A549 (cell line): ENCODE measurements around the gene ABCB1. TPM values are rescaled to one million over a fixed set of nuclear protein-coding genes. Genes with fewer than 3 reads are reported as not detected.
"Not testable (repeated sequence)": the region's sequence is repeated elsewhere in the genome, so short reads cannot be mapped to it uniquely, and the experiment has no call there.

Experiments used
- ATAC-seq, 2 experiments: fragments of 200-7000 bp in 1 of 2; fragments of >200 bp in 1 of 2; cut with Nextera tagmentation in 1 of 2; cut with Tn5 transposase in 1 of 2; 3 replicates each; pipeline versions ENCODE4 v1.8.0 to v1.9.1; 2018 to 2020; ENCODE audit warnings: mild to moderate bottlenecking in 1 of 2, moderate library complexity in 1 of 2
- CTCF ChIA-PET: fragments of 300-600 bp; sonication (Branson Sonifier 250); formaldehyde crosslinking; extraction: SDS; loops from one replicate; lab custom pipeline; 2021; ENCODE audit warnings: antibody characterized with exemption, inconsistent platforms; lab: Yijun Ruan, JAX
- POLR2A ChIA-PET: fragments of 350-600 bp; formaldehyde crosslinking; extraction: SDS; loops from one replicate; lab custom pipeline; 2021; ENCODE audit warnings: antibody characterized with exemption, inconsistent platforms; lab: Yijun Ruan, JAX
- DNase-seq, 2 experiments: peaks; one replicate each; pipeline versions ENCODE4 v3.0.0 to v3.0.0-alpha.2; 2011 to 2016; ENCODE audit warnings: low read depth in 1 of 2, low spot score in 1 of 2
- FAIRE-seq: peaks from 2 replicates; lab custom pipeline; 2011; peaks lifted over from hg19 to GRCh38; lab: Jason Lieb, UNC
- H3K27ac ChIP-seq, 2 experiments: fragments of >200 bp; sonication (Bioruptor Twin); formaldehyde crosslinking; 3 replicates each; pipeline ENCODE4 v1.5.1; 2016 to 2017
- H3K4me1 ChIP-seq: fragments of >200 bp; sonication (Bioruptor Twin); formaldehyde crosslinking; 3 replicates; pipeline ENCODE4 v1.6.1; 2016
- H3K4me2 ChIP-seq: fragments of >200 bp; sonication (Bioruptor Twin); formaldehyde crosslinking; 3 replicates; pipeline ENCODE4 v1.6.1; 2016
- H3K4me3 ChIP-seq: fragments of >200 bp; sonication (Bioruptor Twin); formaldehyde crosslinking; 3 replicates; pipeline ENCODE4 v1.5.1; 2016
- H3K9me3 ChIP-seq: fragments of >200 bp; sonication (Bioruptor Twin); formaldehyde crosslinking; 3 replicates; pipeline ENCODE4 v1.6.1; 2016
- CEBPB ChIP-seq, 2 experiments: fragments of >200 bp in 1 of 2; sonication (Bioruptor Twin) in 1 of 2; formaldehyde crosslinking in 1 of 2; IDR thresholded peaks; 2 replicates each; pipeline ENCODE4 v1.6.1; 2012 to 2016
- CHD2 ChIP-seq: fragments of 150-350 bp; IDR thresholded peaks from 2 replicates; pipeline ENCODE4 v1.6.1; 2014; ENCODE audit warnings: low read length; ENCODE audit not compliant: partially characterized antibody
- EP300 ChIP-seq, 2 experiments: fragments of >200 bp; sonication (Bioruptor Twin); formaldehyde crosslinking; IDR thresholded peaks; 2 replicates in 1 of 2; 3 replicates in 1 of 2; pipeline ENCODE4 v1.6.1; 2016 to 2017
- FOSL2 ChIP-seq, 2 experiments: fragments of 450-650 bp in 1 of 2; fragments of >200 bp in 1 of 2; sonication (Bioruptor Twin) in 1 of 2; formaldehyde crosslinking; IDR thresholded peaks; 2 replicates each; pipeline versions ENCODE4 v1.5.0 to v1.6.1; 2016 to 2020; ENCODE audit warnings: mild to moderate bottlenecking in 1 of 2, moderate library complexity in 1 of 2
- FOXS1 ChIP-seq: fragments of 250-450 bp; sonication (Bioruptor Pico); IDR thresholded peaks from 2 replicates; pipeline ENCODE4 v1.5.0; 2020; ENCODE audit warnings: mild to moderate bottlenecking, moderate library complexity
- GATA3 ChIP-seq: IDR thresholded peaks from 2 replicates; pipeline ENCODE4 v1.6.1; 2012; ENCODE audit warnings: borderline replicate concordance
- HEYL ChIP-seq: fragments of 250-450 bp; sonication (Bioruptor Pico); IDR thresholded peaks from 2 replicates; pipeline ENCODE4 v1.8.0; 2021; ENCODE audit warnings: mild to moderate bottlenecking, moderate library complexity
- HOXB5 ChIP-seq: fragments of 250-450 bp; sonication (Bioruptor Pico); IDR thresholded peaks from 2 replicates; pipeline ENCODE4 v1.5.0; 2020; ENCODE audit warnings: mild to moderate bottlenecking, moderate library complexity
- JUNB ChIP-seq: fragments of >200 bp; sonication (Bioruptor Twin); formaldehyde crosslinking; IDR thresholded peaks from 2 replicates; pipeline ENCODE4 v1.6.1; 2016
- KDM1A ChIP-seq: fragments of 200-600 bp; sonication (generic); IDR thresholded peaks from 2 replicates; pipeline ENCODE4 v1.6.1; 2016; ENCODE audit warnings: low read depth, mild to moderate bottlenecking
- KDM5A ChIP-seq: fragments of 200-600 bp; sonication (generic); IDR thresholded peaks from 2 replicates; pipeline ENCODE4 v1.6.1; 2016; ENCODE audit warnings: antibody characterized with exemption, mild to moderate bottlenecking
- MAFK ChIP-seq: fragments of 450-650 bp; IDR thresholded peaks from 2 replicates; pipeline ENCODE4 v1.6.1; 2014; ENCODE audit not compliant: partially characterized antibody
- MAZ ChIP-seq: fragments of 150-350 bp; IDR thresholded peaks from 2 replicates; pipeline ENCODE4 v1.6.1; 2014; ENCODE audit warnings: antibody characterized with exemption, low read depth, low read length, borderline replicate concordance
- MYC ChIP-seq: IDR thresholded peaks from 2 replicates; pipeline ENCODE4 v1.6.1; 2012; ENCODE audit warnings: mild to moderate bottlenecking, inconsistent platforms, low read length, improper control_type of control experiment, borderline replicate concordance
- PHF8 ChIP-seq: fragments of 200-600 bp; sonication (generic); IDR thresholded peaks from 2 replicates; pipeline ENCODE4 v1.6.1; 2016; ENCODE audit warnings: low read depth, mild to moderate bottlenecking, antibody characterized with exemption, moderate library complexity, borderline replicate concordance
- POLR2A ChIP-seq: IDR thresholded peaks from 2 replicates; pipeline ENCODE4 v1.6.1; 2012; ENCODE audit warnings: mild to moderate bottlenecking, low read length
- RARB ChIP-seq: fragments of 250-450 bp; sonication (Bioruptor Pico); IDR thresholded peaks from 2 replicates; pipeline ENCODE4 v1.8.0; 2021; ENCODE audit warnings: mild to moderate bottlenecking, moderate library complexity
- RCOR1 ChIP-seq: fragments of 150-350 bp; IDR thresholded peaks from 2 replicates; pipeline ENCODE4 v1.6.1; 2014; ENCODE audit warnings: antibody characterized with exemption, low read length, low read depth
- RFX5 ChIP-seq: fragments of 450-650 bp; IDR thresholded peaks from 2 replicates; pipeline ENCODE4 v1.7.1; 2014; ENCODE audit warnings: antibody characterized with exemption, mild to moderate bottlenecking, moderate library complexity
- SREBF2 ChIP-seq: fragments of 450-650 bp; IDR thresholded peaks from 2 replicates; pipeline ENCODE4 v1.6.1; 2014; ENCODE audit warnings: mild to moderate bottlenecking, moderate library complexity
- TFCP2L1 ChIP-seq: fragments of 250-450 bp; sonication (Bioruptor Pico); IDR thresholded peaks from 2 replicates; pipeline ENCODE4 v1.5.0; 2021; ENCODE audit warnings: mild to moderate bottlenecking
- ZNF302 ChIP-seq: fragments of 250-450 bp; sonication (Bioruptor Pico); IDR thresholded peaks from 2 replicates; pipeline ENCODE4 v1.9.0; 2021; ENCODE audit warnings: inconsistent platforms, mild to moderate bottlenecking, moderate library complexity
- WGBS: methylation state at CpG from one replicate; pipeline ENCODE4 v1.1.6; 2017; ENCODE audit errors: missing lambda C conversion rate; 5-methylcytosine and 5-hydroxymethylcytosine counted together
- polyA plus RNA-seq, 4 experiments: library from polyadenylated mRNA; depleted of rRNA in 3 of 4; stranded (reverse); fragments of >200 nt; fragmentation: RNase III in 1 of 4; extraction: RNeasy Plus Mini Kit Qiagen cat#74134 plus additional on column Dnase treatment in 1 of 4; gene quantifications; 2 replicates in 3 of 4; 3 replicates in 1 of 4; pipeline ENCODE4 v1.2.3, GENCODE V29; 2011 to 2017
- TF ChIP-seq, protein P1 (sequence below): fragments of >200 bp; sonication (Bioruptor Twin); formaldehyde crosslinking; IDR thresholded peaks from 2 replicates; pipeline ENCODE4 v1.6.1; 2016
- TF ChIP-seq, protein P2 (sequence below): fragments of >200 bp; sonication (Bioruptor Twin); formaldehyde crosslinking; IDR thresholded peaks from 3 replicates; pipeline ENCODE4 v1.6.1; 2016
- TF ChIP-seq, protein P3 (sequence below): IDR thresholded peaks from 2 replicates; pipeline ENCODE4 v1.6.1; 2012
- TF ChIP-seq, protein P4 (sequence below): fragments of 150-350 bp; IDR thresholded peaks from 2 replicates; pipeline ENCODE4 v1.6.1; 2014; ENCODE audit warnings: low read depth, mild to moderate bottlenecking, low read length
- TF ChIP-seq, protein P5 (sequence below): fragments of 450-650 bp; IDR thresholded peaks from 2 replicates; pipeline ENCODE4 v1.6.1; 2014; ENCODE audit warnings: antibody characterized with exemption

Gene ABCB1
- polyA plus RNA-seq, 2 of the 4 experiments (the other 2 are of a cell fraction) = 0.05 TPM; not detected in 1

DNA sequence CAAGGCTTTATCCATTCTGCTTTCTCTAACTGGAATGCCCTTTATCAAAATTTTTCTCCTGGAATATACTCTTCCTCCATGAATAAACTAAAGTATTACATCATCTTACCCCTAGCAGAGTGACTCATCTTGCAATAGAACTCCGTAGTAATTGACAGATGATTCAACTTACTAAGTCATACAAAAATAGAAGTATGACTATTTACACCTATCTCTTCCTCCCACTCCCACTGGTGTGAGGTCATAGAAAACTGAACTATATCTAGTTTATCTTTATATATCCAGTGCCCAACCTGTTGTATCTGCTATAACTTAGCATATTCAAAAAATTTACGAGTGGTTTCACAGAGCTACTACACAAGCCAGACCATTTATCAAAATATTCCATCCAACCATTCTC, 26.1 kb downstream of the ABCB1 start:
- Histone ChIP-seq H3K9me3 (no peaks in the 10 kb centered on the region), H3K27ac (no peak overlapping the region), H3K4me3 (no peak overlapping the region), H3K4me2 (no peak overlapping the region), H3K4me1 (no peaks in the 10 kb centered on the region)
- 0 out of 6 replicates have a peak, but pooled peaks of 1 of the 2 experiments have one; percentile 47 for ATAC-seq
- no peak for TF ChIP-seq HOXB5 (CRISPR knock-in tag)
- TF ChIP-seq, protein P1, sequence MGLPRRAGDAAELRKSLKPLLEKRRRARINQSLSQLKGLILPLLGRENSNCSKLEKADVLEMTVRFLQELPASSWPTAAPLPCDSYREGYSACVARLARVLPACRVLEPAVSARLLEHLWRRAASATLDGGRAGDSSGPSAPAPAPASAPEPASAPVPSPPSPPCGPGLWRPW = no peak
- TF ChIP-seq, protein P2, sequence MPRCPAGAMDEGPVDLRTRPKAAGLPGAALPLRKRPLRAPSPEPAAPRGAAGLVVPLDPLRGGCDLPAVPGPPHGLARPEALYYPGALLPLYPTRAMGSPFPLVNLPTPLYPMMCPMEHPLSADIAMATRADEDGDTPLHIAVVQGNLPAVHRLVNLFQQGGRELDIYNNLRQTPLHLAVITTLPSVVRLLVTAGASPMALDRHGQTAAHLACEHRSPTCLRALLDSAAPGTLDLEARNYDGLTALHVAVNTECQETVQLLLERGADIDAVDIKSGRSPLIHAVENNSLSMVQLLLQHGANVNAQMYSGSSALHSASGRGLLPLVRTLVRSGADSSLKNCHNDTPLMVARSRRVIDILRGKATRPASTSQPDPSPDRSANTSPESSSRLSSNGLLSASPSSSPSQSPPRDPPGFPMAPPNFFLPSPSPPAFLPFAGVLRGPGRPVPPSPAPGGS = no peak
- TF ChIP-seq FOSL2 (IDR thresholded peaks at IDR 0.05) = no peak
- TF ChIP-seq FOSL2 (CRISPR knock-in tag; IDR thresholded peaks at IDR 0.05) = peak; percentile 59
- TF ChIP-seq, protein P3, sequence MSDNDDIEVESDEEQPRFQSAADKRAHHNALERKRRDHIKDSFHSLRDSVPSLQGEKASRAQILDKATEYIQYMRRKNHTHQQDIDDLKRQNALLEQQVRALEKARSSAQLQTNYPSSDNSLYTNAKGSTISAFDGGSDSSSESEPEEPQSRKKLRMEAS = no peak
- FAIRE-seq = no peak
- ChIA-PET CTCF (interaction anchor here (1.2 kb wide), 1 partner anchor 9 kb away, joined by 3 read pairs; no protein-coding TSS in a partner anchor), POLR2A (no interaction called here)
- 3% methylated on average over 2 of the region's 2 CpGs for WGBS
- no peak for DNase-seq

DNA sequence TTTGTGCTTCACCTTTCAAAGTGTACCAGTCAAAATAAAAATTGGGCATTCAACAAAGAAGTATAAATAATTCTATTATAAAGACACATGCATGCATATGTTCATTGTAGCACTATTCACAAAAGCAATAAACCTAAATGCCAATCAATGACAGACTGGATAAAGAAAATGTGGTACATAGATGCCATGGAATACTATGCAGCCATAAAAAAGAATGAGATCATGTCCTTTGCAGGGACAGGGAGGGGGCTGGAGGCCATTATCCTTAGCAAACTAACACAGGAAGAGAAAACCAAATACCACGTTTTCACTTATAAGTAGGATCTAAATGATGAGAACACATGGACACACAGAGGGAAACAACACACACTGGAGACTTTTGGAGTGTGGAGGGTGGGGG, 28.2 kb downstream of the ABCB1 start:
- 5% methylated on average over 1 of the region's 1 CpG for WGBS
- DNase-seq, POLR2A ChIA-PET, H3K27ac ChIP-seq, ATAC-seq, H3K4me1 ChIP-seq, H3K4me2 ChIP-seq, H3K4me3 ChIP-seq, H3K9me3 ChIP-seq, FAIRE-seq: not testable (repeated sequence)
- CTCF ChIA-PET = interaction anchor here (0.8 kb wide), 1 partner anchor 144 kb away, joined by 3 read pairs; no protein-coding TSS in a partner anchor

DNA sequence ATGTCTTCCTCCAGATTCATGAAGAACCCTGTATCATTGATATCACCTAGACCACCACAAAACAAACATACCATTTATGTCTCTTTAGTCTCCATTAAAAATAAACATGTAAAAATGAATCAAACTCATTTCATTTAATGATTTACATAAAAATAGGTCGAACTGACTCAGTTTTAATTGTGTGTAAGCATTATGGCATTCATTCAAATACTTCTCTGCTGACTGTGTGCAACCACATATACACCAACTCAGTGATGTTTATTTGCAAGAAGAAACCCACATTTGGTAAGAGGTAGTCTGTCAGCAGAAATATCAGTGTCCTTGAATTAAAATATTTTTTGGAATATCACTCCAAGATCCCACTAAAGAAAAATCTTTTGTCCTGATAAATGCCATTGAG, 30.5 kb downstream of the ABCB1 start:
- Histone ChIP-seq H3K27ac (no peak overlapping the region), H3K4me1 (no peaks in the 10 kb centered on the region), H3K4me2 (no peak overlapping the region), H3K9me3 (no peaks in the 10 kb centered on the region), H3K4me3 (no peak overlapping the region)
- WGBS = 0% methylated on average over 1 of the region's 1 CpG
- ATAC-seq (no peak), DNase-seq (no peak), FAIRE-seq (peak; percentile 28)
- POLR2A ChIA-PET = no interaction called here
- no peak for TF ChIP-seq HOXB5 (CRISPR knock-in tag)
- TF ChIP-seq EP300 (IDR thresholded peaks at IDR 0.05) = no peak
- no peak for TF ChIP-seq MYC
- TF ChIP-seq CEBPB (IDR thresholded peaks at IDR 0.05) = no peak
- TF ChIP-seq, protein P2 = no peak
- no peak for TF ChIP-seq RCOR1
- TF ChIP-seq RFX5 = no peak
- TF ChIP-seq KDM1A = no peak
- no peak for TF ChIP-seq MAFK
- no peak for TF ChIP-seq GATA3
- TF ChIP-seq JUNB = no peak
- TF ChIP-seq HEYL (CRISPR knock-in tag) = no peak
- TF ChIP-seq POLR2A = no peak
- TF ChIP-seq ZNF302 (CRISPR knock-in tag) = no peak
- no peak for TF ChIP-seq SREBF2
- no peak for TF ChIP-seq FOXS1 (CRISPR knock-in tag)
- CTCF ChIA-PET = no interaction called here

DNA sequence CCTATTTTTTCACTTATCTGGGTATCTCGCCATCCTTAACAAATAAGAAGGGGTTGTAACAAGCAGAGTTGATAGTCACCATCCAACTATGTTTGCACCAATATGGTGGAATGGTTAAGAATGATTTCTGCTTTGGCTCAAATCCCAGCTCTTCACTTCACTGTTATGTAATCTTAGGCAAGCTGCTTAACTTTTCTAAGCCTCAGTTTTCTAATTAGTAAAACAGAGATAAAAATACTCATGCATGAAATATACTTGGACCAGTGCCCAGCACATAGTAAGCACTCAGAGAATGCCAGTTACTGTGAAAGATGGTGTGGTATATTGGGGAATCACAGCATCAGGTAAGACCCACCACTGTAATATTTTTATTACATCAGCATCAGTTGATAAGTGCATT, 33.6 kb downstream of the ABCB1 start:
- H3K9me3 ChIP-seq = no peaks in the 10 kb centered on the region
- CTCF ChIA-PET = no interaction called here
- H3K4me2 ChIP-seq = no peak overlapping the region
- no peaks in the 10 kb centered on the region for H3K4me1 ChIP-seq
- FAIRE-seq = no peak
- H3K27ac ChIP-seq = no peak overlapping the region
- DNase-seq = no peak
- no peak overlapping the region for H3K4me3 ChIP-seq
- WGBS = 26% methylated on average over 1 of the region's 1 CpG
- POLR2A ChIA-PET = no interaction called here
- TF ChIP-seq RCOR1 (no peak), TFCP2L1 (CRISPR knock-in tag) (no peak), CHD2 (no peak), KDM5A (no peak), RFX5 (no peak), RARB (CRISPR knock-in tag) (no peak), PHF8 (no peak), EP300 (IDR thresholded peaks at IDR 0.05) (no peak), MAZ (no peak), MYC (no peak)
- TF ChIP-seq, protein P4, sequence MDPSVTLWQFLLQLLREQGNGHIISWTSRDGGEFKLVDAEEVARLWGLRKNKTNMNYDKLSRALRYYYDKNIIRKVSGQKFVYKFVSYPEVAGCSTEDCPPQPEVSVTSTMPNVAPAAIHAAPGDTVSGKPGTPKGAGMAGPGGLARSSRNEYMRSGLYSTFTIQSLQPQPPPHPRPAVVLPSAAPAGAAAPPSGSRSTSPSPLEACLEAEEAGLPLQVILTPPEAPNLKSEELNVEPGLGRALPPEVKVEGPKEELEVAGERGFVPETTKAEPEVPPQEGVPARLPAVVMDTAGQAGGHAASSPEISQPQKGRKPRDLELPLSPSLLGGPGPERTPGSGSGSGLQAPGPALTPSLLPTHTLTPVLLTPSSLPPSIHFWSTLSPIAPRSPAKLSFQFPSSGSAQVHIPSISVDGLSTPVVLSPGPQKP = no peak
- TF ChIP-seq, protein P5, sequence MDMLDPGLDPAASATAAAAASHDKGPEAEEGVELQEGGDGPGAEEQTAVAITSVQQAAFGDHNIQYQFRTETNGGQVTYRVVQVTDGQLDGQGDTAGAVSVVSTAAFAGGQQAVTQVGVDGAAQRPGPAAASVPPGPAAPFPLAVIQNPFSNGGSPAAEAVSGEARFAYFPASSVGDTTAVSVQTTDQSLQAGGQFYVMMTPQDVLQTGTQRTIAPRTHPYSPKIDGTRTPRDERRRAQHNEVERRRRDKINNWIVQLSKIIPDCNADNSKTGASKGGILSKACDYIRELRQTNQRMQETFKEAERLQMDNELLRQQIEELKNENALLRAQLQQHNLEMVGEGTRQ = no peak
- ATAC-seq = no peak
